ENCODE data around the gene IGSF21. TPM values are rescaled to one million over a fixed set of nuclear protein-coding genes. Genes with fewer than 3 reads are reported as not detected.

IGSF21 gene
- total RNA-seq, 1 experiment from 2014 or later, result 5.2 TPM

GRCh38 chr1:18175530-18176377 lies 68.2 kb downstream of the IGSF21 start:
- Histone ChIP-seq H3K14ac (ENCODE audit: insufficient read depth, low read length) (peak overlapping the region; percentile 48; the same call in 1 of the 2 replicates), H4K5ac (ENCODE audit: insufficient read length, low read depth, low read length) (no peak overlapping the region)
- no peak for TF ChIP-seq CTCF (conservative IDR thresholded peaks at IDR 0.05)

More at GRCh38 chr1:18175530-18176377, 68.2 kb downstream of the IGSF21 start:
- H3K23ac ChIP-seq (ENCODE audit: insufficient read length, low read depth, low read length), result no peak overlapping the region
- no peak overlapping the region for H3K9ac ChIP-seq (ENCODE audit: extremely low read depth, insufficient read length, low read length)
- H2BK5ac ChIP-seq (ENCODE audit: insufficient read length, low read length), result no peak overlapping the region
- no peak overlapping the region for H2AFZ ChIP-seq (ENCODE audit: low read length)
- Mint-ChIP-seq H3K9me3 (no peaks in the 10 kb centered on the region), H3K36me3 (ENCODE audit: insufficient read depth in 1 of 3, low read depth in 3 of 3) (no peaks in the 10 kb centered on the region), H3K4me3 (0 out of 5 replicates have a peak overlapping the region, but pooled peaks of 1 of the 2 experiments have one; percentile 11), H3K4me1 (peaks cover 44 to 52% of the 10 kb centered on the region in 2 experiments), H3K27me3 (ENCODE audit: low read depth) (no peaks in the 10 kb centered on the region; the same call in 1 of the 2 replicates), H3K27ac (peak overlapping the region in 2 of 3 experiments; percentile 85 to 89; a peak in 6 of 7 replicates)
- H3K9me3 ChIP-seq (ENCODE audit: control insufficient read depth, low read depth, low read length), result no peaks in the 10 kb centered on the region
- no peak overlapping the region for H2BK15ac ChIP-seq (ENCODE audit: low read depth, low read length)
- H2AK5ac ChIP-seq (ENCODE audit: insufficient read length, low read length), result no peak overlapping the region
- no peak overlapping the region for H3K18ac ChIP-seq (ENCODE audit: insufficient read length, low read depth, low read length)
- H3K23me2 ChIP-seq (ENCODE audit: insufficient read length, low read depth, low read length, poor library complexity, severe bottlenecking), result no peaks in the 10 kb centered on the region
- H3K79me1 ChIP-seq (ENCODE audit: insufficient read depth, low read depth, low read length, poor library complexity, severe bottlenecking), result no peaks in the 10 kb centered on the region
- H4K91ac ChIP-seq (ENCODE audit: insufficient read length, low read depth, low read length), result no peak overlapping the region
- H3K56ac ChIP-seq (ENCODE audit: insufficient read length, low read depth, low read length), result no peak overlapping the region
- no peak overlapping the region for H3T11ph ChIP-seq (ENCODE audit: low read length)
- no peak overlapping the region for H3K4ac ChIP-seq (ENCODE audit: low read depth, low read length)
- peak; percentile 59 for DNase-seq
- no peak overlapping the region for H3K27ac ChIP-seq (ENCODE audit: insufficient read length, low read depth, low read length)
- no peak overlapping the region for H4K8ac ChIP-seq (replicated peaks; ENCODE audit: insufficient read length, low read depth, low read length)
- peaks cover 17% of the 10 kb centered on the region; the same call in 1 of the 2 replicates for H3K4me1 ChIP-seq (ENCODE audit: insufficient read depth, low read length)
- H3K79me2 ChIP-seq (ENCODE audit: insufficient read depth, low read length), result 0 out of 2 replicates have a peak, but pooled peaks cover 2% of the 10 kb centered on the region
- no peak overlapping the region for H2BK12ac ChIP-seq (ENCODE audit: insufficient read length, low read depth, low read length)
- H2BK20ac ChIP-seq (ENCODE audit: low read depth, low read length, poor library complexity, severe bottlenecking), result no peak overlapping the region
- no peaks in the 10 kb centered on the region for H3K27me3 ChIP-seq (ENCODE audit: insufficient read depth, low read length)
- WGBS (ENCODE audit: extremely low coverage, insufficient read length, low lambda C conversion rate), result no CpG with 5 or more reads among the region's 13 CpGs
- H2BK120ac ChIP-seq (ENCODE audit: low read depth, low read length, poor library complexity, severe bottlenecking), result no peak overlapping the region
- no peak overlapping the region for H3K4me2 ChIP-seq (ENCODE audit: insufficient read depth, insufficient read length, low read length)
- no peaks in the 10 kb centered on the region for H4K20me1 ChIP-seq (ENCODE audit: control insufficient read depth, insufficient read depth, insufficient read length)

Measured in H9 (cell line).